Measurements from ENCODE around the gene PPM1J. TPM values are rescaled to one million over a fixed set of nuclear protein-coding genes. Genes with fewer than 3 reads are reported as not detected.

The PPM1J gene
- total RNA-seq, 1 experiment from 2014 or later = 0.51 TPM

DNA sequence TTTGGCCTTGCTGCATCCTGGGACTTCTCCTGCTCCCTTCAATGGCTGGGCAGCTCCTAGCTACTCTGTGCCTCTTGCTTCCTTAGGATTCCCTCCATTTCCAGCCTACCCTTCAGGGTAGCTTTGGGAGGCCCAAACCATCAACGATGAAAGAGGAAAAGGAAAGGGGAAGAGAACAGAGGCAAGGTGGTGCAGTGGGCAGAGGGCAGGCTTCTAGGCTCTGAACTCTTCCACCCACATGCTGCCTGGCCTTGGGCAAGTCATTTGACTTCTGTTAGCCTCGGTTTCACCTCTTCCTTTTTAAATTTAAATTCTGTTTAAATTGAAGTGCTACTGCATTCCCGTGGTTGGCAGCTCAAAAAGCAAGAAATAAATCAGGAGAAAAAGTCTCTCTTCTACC, 5.7 kb upstream of the PPM1J start:
- Histone ChIP-seq H3K27ac (ENCODE audit: low read length) (no peak overlapping the region), H3K27me3 (ENCODE audit: control insufficient read depth, insufficient read depth, low read length) (no peaks in the 10 kb centered on the region), H3K9me3 (ENCODE audit: control insufficient read depth, insufficient read depth, low read depth, low read length) (no peaks in the 10 kb centered on the region), H3K4me3 (ENCODE audit: low read depth in 2 of 2, low read length in 2 of 2) (no peak overlapping the region), H3K36me3 (ENCODE audit: control insufficient read depth, insufficient read depth, low read length) (no peaks in the 10 kb centered on the region), H3K4me1 (ENCODE audit: control insufficient read depth, insufficient read depth, low read length) (no peaks in the 10 kb centered on the region)
- DNase-seq (ENCODE audit: low read depth, low spot score) = no peak
- intact Hi-C loops (cut with micrococcal nuclease; ENCODE audit: unreplicated experiment) = no loop called here
- in situ Hi-C loops (cut with HindIII; ENCODE audit: low pct_unique_long_range_greater_than_20kb, low sequenced_read_pairs) = no loop called here
- no peak for ATAC-seq
- TF ChIP-seq TCF7L2 (IDR thresholded peaks at IDR 0.05; ENCODE audit: low read depth, low read length) = no peak
- TF ChIP-seq, protein P1, sequence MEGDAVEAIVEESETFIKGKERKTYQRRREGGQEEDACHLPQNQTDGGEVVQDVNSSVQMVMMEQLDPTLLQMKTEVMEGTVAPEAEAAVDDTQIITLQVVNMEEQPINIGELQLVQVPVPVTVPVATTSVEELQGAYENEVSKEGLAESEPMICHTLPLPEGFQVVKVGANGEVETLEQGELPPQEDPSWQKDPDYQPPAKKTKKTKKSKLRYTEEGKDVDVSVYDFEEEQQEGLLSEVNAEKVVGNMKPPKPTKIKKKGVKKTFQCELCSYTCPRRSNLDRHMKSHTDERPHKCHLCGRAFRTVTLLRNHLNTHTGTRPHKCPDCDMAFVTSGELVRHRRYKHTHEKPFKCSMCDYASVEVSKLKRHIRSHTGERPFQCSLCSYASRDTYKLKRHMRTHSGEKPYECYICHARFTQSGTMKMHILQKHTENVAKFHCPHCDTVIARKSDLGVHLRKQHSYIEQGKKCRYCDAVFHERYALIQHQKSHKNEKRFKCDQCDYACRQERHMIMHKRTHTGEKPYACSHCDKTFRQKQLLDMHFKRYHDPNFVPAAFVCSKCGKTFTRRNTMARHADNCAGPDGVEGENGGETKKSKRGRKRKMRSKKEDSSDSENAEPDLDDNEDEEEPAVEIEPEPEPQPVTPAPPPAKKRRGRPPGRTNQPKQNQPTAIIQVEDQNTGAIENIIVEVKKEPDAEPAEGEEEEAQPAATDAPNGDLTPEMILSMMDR (IDR thresholded peaks at IDR 0.05) = no peak
- no peak for TF ChIP-seq POLR2AphosphoS5 (IDR thresholded peaks at IDR 0.05; ENCODE audit: low read depth, low read length)
- POLR2A ChIA-PET = no interaction called here
- CTCF ChIA-PET = interaction anchor here (0.6 kb wide), 1 partner anchor 138 kb away, joined by 4 read pairs; no protein-coding TSS in a partner anchor
- no TSS peak for BruUV-seq (replicated peaks)

DNA sequence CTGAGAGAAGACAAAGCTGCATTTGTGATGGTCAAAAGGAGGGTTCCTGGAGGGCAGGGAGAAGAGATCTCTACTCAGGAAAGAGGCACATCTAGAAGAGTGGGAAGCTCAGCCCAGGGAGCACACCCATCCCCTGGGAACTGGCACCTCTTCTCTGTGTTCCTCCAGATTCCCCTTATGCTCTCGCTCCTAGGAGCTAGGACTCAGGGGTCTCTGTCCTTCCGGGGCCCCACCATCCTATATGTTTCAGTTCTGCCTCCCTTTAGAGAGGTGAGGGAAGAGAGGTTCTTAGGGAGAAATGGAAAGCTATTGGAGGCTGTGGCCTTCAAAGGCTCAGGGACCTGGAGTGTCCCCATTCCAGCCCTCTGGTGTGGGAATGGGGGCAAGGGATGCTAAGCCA, 4.6 kb upstream of the PPM1J start:
- Histone ChIP-seq H3K27me3 (ENCODE audit: control insufficient read depth, insufficient read depth, low read length) (no peaks in the 10 kb centered on the region), H3K9me3 (ENCODE audit: control insufficient read depth, insufficient read depth, low read depth, low read length) (no peaks in the 10 kb centered on the region), H3K4me3 (ENCODE audit: low read depth in 2 of 2, low read length in 2 of 2) (no peak overlapping the region), H3K36me3 (ENCODE audit: control insufficient read depth, insufficient read depth, low read length) (no peaks in the 10 kb centered on the region), H3K27ac (ENCODE audit: low read length) (no peak overlapping the region), H3K4me1 (ENCODE audit: control insufficient read depth, insufficient read depth, low read length) (no peaks in the 10 kb centered on the region)
- intact Hi-C loops (cut with micrococcal nuclease; ENCODE audit: unreplicated experiment) (loop anchor here (5.0 kb wide), 1 partner anchor 323 kb away; no protein-coding TSS in a partner anchor), in situ Hi-C loops (cut with HindIII; ENCODE audit: low pct_unique_long_range_greater_than_20kb, low sequenced_read_pairs) (no loop called here)
- DNase-seq (ENCODE audit: low read depth, low spot score) (no peak), ATAC-seq (no peak)
- TF ChIP-seq TCF7L2 (IDR thresholded peaks at IDR 0.05; ENCODE audit: low read depth, low read length) = no peak
- TF ChIP-seq POLR2AphosphoS5 (IDR thresholded peaks at IDR 0.05; ENCODE audit: low read depth, low read length) = no peak
- TF ChIP-seq SIN3A (IDR thresholded peaks at IDR 0.05; ENCODE audit: borderline replicate concordance, insufficient read depth, low read depth, low read length) = no peak
- no TSS peak for BruUV-seq (replicated peaks)
- ChIA-PET CTCF (interaction anchor here (0.6 to 0.9 kb wide), 4 partner anchors 84 to 466 kb away, joined by 3 to 4 read pairs (median 4); no protein-coding TSS in a partner anchor), POLR2A (no interaction called here)

DNA sequence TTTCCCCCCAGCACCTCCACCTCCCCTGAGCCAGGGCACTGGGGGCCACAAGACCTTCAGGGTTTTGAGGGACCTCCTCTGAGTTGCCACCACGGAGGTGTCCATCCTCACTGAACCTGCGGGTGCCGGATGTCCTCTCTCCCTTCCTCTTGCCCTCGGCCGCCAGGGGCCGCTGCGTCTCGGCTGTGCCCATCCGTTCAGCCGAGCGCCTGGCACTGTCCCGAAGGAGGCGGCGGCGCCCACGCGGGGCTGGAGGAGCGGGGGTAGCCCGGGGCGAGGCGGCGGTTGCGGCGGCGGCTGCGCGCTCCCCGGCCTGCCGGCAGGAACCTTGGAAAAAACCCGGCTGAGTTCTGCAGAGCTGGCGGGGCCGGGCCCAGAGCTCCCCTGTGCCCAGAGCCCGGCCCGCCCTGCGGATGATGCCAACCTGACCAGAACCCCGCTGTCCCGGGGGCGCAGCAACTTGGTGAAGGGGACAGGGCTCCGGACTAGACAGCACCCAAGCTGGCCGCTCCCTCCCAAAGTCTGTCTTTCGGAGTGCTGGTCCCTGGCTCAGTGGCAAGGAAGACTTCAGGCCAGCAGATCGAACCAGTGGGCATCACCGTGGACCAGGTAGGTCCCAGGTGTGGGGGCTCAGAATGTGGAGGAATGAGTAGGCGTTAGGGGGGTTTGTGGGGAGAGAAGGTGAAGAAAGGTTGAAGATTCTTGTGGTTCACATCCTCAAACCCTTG, 3.7 kb upstream of the PPM1J start:
- in situ Hi-C loops (cut with HindIII; ENCODE audit: low pct_unique_long_range_greater_than_20kb, low sequenced_read_pairs) = no loop called here

More for the DNA sequence above, 3.7 kb upstream of the PPM1J start:
- H3K4me1 ChIP-seq (ENCODE audit: control insufficient read depth, insufficient read depth, low read length) = no peaks in the 10 kb centered on the region; the same call in 1 of the 2 replicates
- ATAC-seq (peak; percentile 68), DNase-seq (ENCODE audit: low read depth, low spot score) (no peak)
- no peak overlapping the region; a peak in 1 of 4 replicates for H3K4me3 ChIP-seq (ENCODE audit: low read depth in 2 of 2, low read length in 2 of 2)
- H3K27me3 ChIP-seq (ENCODE audit: control insufficient read depth, insufficient read depth, low read length) = no peaks in the 10 kb centered on the region
- TF ChIP-seq, protein P1 (IDR thresholded peaks at IDR 0.05) = peak; percentile 90
- TF ChIP-seq, protein P2, sequence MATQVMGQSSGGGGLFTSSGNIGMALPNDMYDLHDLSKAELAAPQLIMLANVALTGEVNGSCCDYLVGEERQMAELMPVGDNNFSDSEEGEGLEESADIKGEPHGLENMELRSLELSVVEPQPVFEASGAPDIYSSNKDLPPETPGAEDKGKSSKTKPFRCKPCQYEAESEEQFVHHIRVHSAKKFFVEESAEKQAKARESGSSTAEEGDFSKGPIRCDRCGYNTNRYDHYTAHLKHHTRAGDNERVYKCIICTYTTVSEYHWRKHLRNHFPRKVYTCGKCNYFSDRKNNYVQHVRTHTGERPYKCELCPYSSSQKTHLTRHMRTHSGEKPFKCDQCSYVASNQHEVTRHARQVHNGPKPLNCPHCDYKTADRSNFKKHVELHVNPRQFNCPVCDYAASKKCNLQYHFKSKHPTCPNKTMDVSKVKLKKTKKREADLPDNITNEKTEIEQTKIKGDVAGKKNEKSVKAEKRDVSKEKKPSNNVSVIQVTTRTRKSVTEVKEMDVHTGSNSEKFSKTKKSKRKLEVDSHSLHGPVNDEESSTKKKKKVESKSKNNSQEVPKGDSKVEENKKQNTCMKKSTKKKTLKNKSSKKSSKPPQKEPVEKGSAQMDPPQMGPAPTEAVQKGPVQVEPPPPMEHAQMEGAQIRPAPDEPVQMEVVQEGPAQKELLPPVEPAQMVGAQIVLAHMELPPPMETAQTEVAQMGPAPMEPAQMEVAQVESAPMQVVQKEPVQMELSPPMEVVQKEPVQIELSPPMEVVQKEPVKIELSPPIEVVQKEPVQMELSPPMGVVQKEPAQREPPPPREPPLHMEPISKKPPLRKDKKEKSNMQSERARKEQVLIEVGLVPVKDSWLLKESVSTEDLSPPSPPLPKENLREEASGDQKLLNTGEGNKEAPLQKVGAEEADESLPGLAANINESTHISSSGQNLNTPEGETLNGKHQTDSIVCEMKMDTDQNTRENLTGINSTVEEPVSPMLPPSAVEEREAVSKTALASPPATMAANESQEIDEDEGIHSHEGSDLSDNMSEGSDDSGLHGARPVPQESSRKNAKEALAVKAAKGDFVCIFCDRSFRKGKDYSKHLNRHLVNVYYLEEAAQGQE (IDR thresholded peaks at IDR 0.05; ENCODE audit: insufficient read depth in 1 of 2, low read depth in 2 of 2, low read length in 1 of 2) = no peak
- intact Hi-C loops (cut with micrococcal nuclease; ENCODE audit: unreplicated experiment) = loop anchor here (5.0 kb wide), 1 partner anchor 323 kb away; no protein-coding TSS in a partner anchor
- H3K9me3 ChIP-seq (ENCODE audit: control insufficient read depth, insufficient read depth, low read depth, low read length) = no peaks in the 10 kb centered on the region
- CTCF ChIA-PET = interaction anchor here (0.6 to 1.0 kb wide), 5 partner anchors 36 to 328 kb away, joined by 3 to 8 read pairs (median 4); no protein-coding TSS in a partner anchor
- no peak overlapping the region for H3K27ac ChIP-seq (ENCODE audit: low read length)
- POLR2A ChIA-PET = no interaction called here
- H3K36me3 ChIP-seq (ENCODE audit: control insufficient read depth, insufficient read depth, low read length) = no peaks in the 10 kb centered on the region
- no TSS peak for BruUV-seq (replicated peaks)

All from Panc1 (cell line).